Neural crest cell (in vitro differentiated cells): Measurements from ENCODE around the gene ZNF346. TPM values are rescaled to one million over a fixed set of nuclear protein-coding genes. Genes with fewer than 3 reads are reported as not detected.

Source experiments
- DNase-seq: peaks from one replicate; pipeline ENCODE4 v3.0.0; 2021; ENCODE audit warnings: low read depth, mixed read lengths, low spot score
- H3K27ac Mint-ChIP-seq: one replicate; pipeline ENCODE4 v1.8.0; 2021; ENCODE audit warnings: mild to moderate bottlenecking, mixed read lengths; ENCODE audit not compliant: unreplicated experiment
- H3K27me3 Mint-ChIP-seq: 2 replicates; pipeline ENCODE4 v1.8.0; 2021; ENCODE audit warnings: low read depth, mild to moderate bottlenecking, mixed read lengths
- H3K36me3 Mint-ChIP-seq: 2 replicates; pipeline ENCODE4 v1.8.0; 2021; ENCODE audit warnings: low read depth, mild to moderate bottlenecking, mixed read lengths
- H3K4me1 Mint-ChIP-seq: 2 replicates; pipeline ENCODE4 v1.8.0; 2021; ENCODE audit warnings: mixed read lengths
- H3K4me3 Mint-ChIP-seq: one replicate; pipeline ENCODE4 v1.8.0; 2021; ENCODE audit warnings: mild to moderate bottlenecking, mixed read lengths
- H3K9me3 Mint-ChIP-seq: 2 replicates; pipeline ENCODE4 v1.8.0; 2021; ENCODE audit warnings: mixed read lengths
- total RNA-seq: library from RNA; stranded (reverse); gene quantifications from 2 replicates; pipeline ENCODE4 v1.2.1, GENCODE V29; 2021
- TF ChIP-seq, protein P1 (sequence below): fragments of 200-600 bp; sonication (generic); conservative IDR thresholded peaks from 2 replicates; pipeline ENCODE4 v1.5.0; 2021; ENCODE audit warnings: antibody characterized with exemption, mild to moderate bottlenecking

ZNF346 gene
- total RNA-seq, 1 donor from 2014 or later = 41.5 TPM

DNA sequence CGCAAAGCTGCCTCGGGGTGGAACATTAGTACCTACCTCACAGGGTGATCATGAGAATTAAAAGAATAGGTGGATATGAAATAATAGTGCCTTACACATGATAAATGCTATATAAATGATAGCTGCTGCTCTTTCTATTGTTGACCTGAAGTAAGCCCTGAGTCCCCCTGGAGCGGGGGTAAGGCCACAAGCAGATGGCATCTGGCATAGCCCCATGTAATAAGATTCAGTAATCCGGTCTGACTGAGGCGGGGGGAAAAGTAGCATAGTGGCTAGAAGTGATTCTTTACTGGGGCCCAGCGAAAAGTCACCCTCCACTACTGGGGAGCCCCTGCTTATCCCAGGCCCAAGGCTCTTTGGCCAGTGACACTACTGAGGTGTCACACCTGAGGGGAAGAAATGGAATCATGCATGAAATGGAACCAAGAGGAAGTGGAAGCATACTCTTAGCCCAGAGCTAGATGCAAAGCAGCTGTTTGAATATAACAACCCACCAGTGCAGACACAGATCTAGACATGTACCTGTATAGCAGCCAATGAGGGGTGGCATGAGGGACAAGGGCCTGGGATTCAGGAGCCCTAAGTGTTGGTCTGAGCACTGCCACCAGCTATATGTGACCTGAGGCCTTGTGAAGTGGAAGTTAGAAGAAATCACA is 48.2 kb downstream of the ZNF346 start:
- TF ChIP-seq, protein P1, sequence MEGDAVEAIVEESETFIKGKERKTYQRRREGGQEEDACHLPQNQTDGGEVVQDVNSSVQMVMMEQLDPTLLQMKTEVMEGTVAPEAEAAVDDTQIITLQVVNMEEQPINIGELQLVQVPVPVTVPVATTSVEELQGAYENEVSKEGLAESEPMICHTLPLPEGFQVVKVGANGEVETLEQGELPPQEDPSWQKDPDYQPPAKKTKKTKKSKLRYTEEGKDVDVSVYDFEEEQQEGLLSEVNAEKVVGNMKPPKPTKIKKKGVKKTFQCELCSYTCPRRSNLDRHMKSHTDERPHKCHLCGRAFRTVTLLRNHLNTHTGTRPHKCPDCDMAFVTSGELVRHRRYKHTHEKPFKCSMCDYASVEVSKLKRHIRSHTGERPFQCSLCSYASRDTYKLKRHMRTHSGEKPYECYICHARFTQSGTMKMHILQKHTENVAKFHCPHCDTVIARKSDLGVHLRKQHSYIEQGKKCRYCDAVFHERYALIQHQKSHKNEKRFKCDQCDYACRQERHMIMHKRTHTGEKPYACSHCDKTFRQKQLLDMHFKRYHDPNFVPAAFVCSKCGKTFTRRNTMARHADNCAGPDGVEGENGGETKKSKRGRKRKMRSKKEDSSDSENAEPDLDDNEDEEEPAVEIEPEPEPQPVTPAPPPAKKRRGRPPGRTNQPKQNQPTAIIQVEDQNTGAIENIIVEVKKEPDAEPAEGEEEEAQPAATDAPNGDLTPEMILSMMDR = no peak
- peaks cover 5% of the 10 kb centered on the region for H3K4me1 Mint-ChIP-seq
- no peaks in the 10 kb centered on the region for H3K27me3 Mint-ChIP-seq
- no peaks in the 10 kb centered on the region for H3K9me3 Mint-ChIP-seq
- H3K4me3 Mint-ChIP-seq = no peak overlapping the region
- H3K27ac Mint-ChIP-seq = no peak overlapping the region
- DNase-seq = no peak
- peaks cover 4% of the 10 kb centered on the region for H3K36me3 Mint-ChIP-seq

DNA sequence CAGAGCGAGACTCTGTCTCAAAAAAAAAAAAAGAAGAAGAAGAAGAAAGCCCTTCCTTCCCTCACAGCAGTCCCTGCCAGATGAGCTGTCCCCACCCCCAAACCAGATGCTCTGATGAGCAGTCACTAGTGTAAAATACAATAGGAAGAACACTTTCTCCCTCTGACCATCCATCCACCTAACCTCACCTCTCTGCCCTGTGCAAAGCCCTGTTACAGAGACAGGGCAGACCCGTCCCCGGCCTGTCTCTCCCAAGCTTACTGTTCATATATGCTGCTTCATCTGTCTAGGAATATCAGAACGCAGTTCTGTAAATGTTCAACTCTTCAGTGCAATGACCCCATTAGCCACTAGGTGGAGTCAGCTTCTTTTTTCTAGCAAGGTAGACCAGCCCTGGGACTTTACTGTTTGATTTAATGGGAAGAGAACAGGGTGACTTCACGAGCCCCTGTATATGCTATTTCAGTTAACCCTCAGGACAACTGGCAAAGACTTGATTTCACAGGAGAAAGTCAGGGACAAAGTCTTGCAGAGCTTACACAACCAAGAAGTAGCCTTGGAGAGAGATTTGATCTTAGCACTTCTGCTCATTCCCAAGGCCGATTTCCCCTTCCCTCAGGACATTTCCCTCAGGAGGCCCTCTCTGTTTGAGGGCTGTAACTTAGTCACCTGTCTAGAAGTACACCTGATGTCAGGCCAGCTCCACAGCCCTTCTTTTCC is 49.3 kb downstream of the ZNF346 start:
- Mint-ChIP-seq H3K4me3 (peak overlapping the region; percentile 1), H3K27me3 (no peaks in the 10 kb centered on the region), H3K36me3 (peaks cover 4% of the 10 kb centered on the region), H3K4me1 (peaks cover 5% of the 10 kb centered on the region), H3K27ac (no peak overlapping the region), H3K9me3 (no peaks in the 10 kb centered on the region)
- DNase-seq = peak; percentile 88
- TF ChIP-seq, protein P1 = peak; percentile 89

DNA sequence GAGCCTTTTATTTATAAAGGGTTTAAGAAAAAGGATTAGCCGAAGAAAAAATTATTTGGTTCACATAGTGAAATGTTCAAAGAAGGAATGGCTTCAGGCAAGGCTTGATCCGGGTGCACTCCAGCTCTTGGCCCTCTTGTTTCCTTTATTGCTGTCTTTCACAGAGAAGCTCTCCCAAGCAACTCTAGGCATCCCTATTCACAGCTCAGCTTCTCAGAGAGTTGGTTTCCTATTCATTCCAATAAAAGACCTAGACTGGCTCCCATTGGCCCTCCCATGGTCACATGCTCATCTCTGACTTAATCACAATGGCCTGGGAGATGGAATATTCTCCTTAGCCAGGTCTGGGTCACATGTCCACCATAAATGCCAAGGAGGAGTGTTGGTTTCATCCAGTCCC is 54.8 kb downstream of the ZNF346 start:
- no peaks in the 10 kb centered on the region for H3K36me3 Mint-ChIP-seq
- no peaks in the 10 kb centered on the region for H3K27me3 Mint-ChIP-seq
- no peaks in the 10 kb centered on the region for H3K9me3 Mint-ChIP-seq
- H3K4me3 Mint-ChIP-seq = no peak overlapping the region
- no peak for DNase-seq
- TF ChIP-seq, protein P1 = no peak
- H3K4me1 Mint-ChIP-seq = peaks cover 4% of the 10 kb centered on the region
- H3K27ac Mint-ChIP-seq = no peak overlapping the region

DNA sequence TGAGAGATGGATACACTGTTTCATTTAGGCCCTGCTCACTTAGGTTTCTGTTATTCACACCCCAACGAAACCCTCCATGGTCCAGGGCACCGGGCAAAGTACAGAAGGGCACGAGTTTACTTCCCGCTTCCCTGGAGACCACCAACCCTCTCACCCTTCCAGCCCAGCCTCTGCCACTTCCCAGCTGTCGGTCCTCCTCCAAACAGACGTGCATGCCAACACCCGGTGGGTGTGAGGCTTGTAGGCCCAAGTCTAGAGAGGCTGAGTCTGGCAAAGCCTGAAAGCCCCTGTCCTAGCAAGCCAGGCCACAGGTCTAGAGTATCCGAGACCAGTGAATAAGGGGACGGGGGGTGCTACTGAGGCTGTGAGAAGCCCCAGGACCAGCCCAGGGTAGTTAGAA is 57.1 kb downstream of the ZNF346 start:
- Mint-ChIP-seq H3K9me3 (no peaks in the 10 kb centered on the region), H3K27me3 (no peaks in the 10 kb centered on the region), H3K36me3 (no peaks in the 10 kb centered on the region), H3K4me1 (peaks cover 4% of the 10 kb centered on the region), H3K4me3 (no peak overlapping the region), H3K27ac (peak overlapping the region; percentile 58)
- TF ChIP-seq, protein P1 = no peak
- no peak for DNase-seq

DNA sequence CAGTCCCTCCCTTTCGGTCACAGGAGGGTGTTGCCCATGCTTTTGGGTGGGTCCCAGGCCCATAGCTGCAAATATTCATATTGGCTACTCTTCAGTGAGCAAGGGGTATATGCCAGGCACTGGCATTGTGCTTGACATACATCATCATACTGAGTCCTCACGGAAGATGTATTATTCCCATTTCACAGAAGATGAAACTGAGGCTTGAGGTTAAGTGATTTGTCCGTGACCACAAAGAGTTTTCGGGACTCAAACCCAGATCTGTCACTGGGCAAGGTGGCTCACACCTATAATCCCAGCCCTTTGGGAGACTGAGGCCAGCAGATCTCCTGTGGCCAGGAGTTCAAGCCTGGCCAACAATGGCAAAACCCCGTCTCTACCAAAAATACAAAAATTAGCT is 57.8 kb downstream of the ZNF346 start:
- H3K36me3 Mint-ChIP-seq = no peaks in the 10 kb centered on the region
- peaks cover 4% of the 10 kb centered on the region for H3K4me1 Mint-ChIP-seq
- H3K27ac Mint-ChIP-seq = no peak overlapping the region
- no peak overlapping the region for H3K4me3 Mint-ChIP-seq
- H3K27me3 Mint-ChIP-seq = no peaks in the 10 kb centered on the region
- H3K9me3 Mint-ChIP-seq = no peaks in the 10 kb centered on the region
- TF ChIP-seq, protein P1 = no peak
- DNase-seq = no peak
